Caco-2 (cell line): ENCODE measurements around the gene MACROD2. TPM values are rescaled to one million over a fixed set of nuclear protein-coding genes. Genes with fewer than 3 reads are reported as not detected.

ENCODE experiments used
- BruUV-seq: library from RNA; stranded (reverse); fragments of 400-500 nt; replicated peaks from 2 replicates; lab custom pipeline; 2021; lab: Mats Ljungman, UMichigan
- CTCF ChIA-PET: fragments of 300-600 bp; sonication (Branson Sonifier 250); formaldehyde crosslinking; loops from one replicate; lab custom pipeline; 2022; ENCODE audit warnings: antibody characterized with exemption; lab: Charles Lee
- POLR2A ChIA-PET: fragments of 300-600 bp; sonication (Branson Sonifier 250); formaldehyde crosslinking; loops from one replicate; lab custom pipeline; 2022; ENCODE audit warnings: antibody characterized with exemption; lab: Charles Lee
- DNase-seq, 2 experiments: peaks; one replicate each; pipeline versions ENCODE4 v3.0.0 to v3.0.0-alpha.2; 2020 to 2022
- H3K27me3 ChIP-seq: replicated peaks from 2 replicates; pipeline ENCODE4 v1.6.0; 2011; ENCODE audit warnings: low read length; ENCODE audit not compliant: control insufficient read depth, insufficient read depth
- H3K36me3 ChIP-seq: 2 replicates; pipeline ENCODE4 v1.5.1; 2011; ENCODE audit warnings: low read length; ENCODE audit not compliant: control insufficient read depth, insufficient read depth
- H3K4me1 ChIP-seq: fragments of 250-450 bp; sonication (Bioruptor Pico); 2 replicates; pipeline ENCODE4 v1.5.1; 2020; ENCODE audit warnings: mild to moderate bottlenecking
- H3K4me3 ChIP-seq: 2 replicates; pipeline ENCODE4 v1.5.1; 2011; ENCODE audit warnings: low read depth, mild to moderate bottlenecking, control low read depth, low read length
- H3K9me3 ChIP-seq: fragments of 250-450 bp; sonication (Bioruptor Pico); 2 replicates; pipeline ENCODE4 v1.5.1; 2020; ENCODE audit warnings: mild to moderate bottlenecking, moderate library complexity
- H3K27ac Mint-ChIP-seq: one replicate; pipeline ENCODE4 v1.8.0; 2022; ENCODE audit warnings: mixed read lengths; ENCODE audit not compliant: unreplicated experiment
- H3K27me3 Mint-ChIP-seq: one replicate; pipeline ENCODE4 v1.8.0; 2022; ENCODE audit warnings: mixed read lengths; ENCODE audit not compliant: insufficient read depth, unreplicated experiment
- H3K36me3 Mint-ChIP-seq: one replicate; pipeline ENCODE4 v1.8.0; 2022; ENCODE audit warnings: mild to moderate bottlenecking, mixed read lengths; ENCODE audit not compliant: insufficient read depth, unreplicated experiment
- H3K4me1 Mint-ChIP-seq: one replicate; pipeline ENCODE4 v1.8.0; 2022; ENCODE audit warnings: low read depth, mixed read lengths; ENCODE audit not compliant: unreplicated experiment
- H3K4me3 Mint-ChIP-seq: one replicate; pipeline ENCODE4 v1.8.0; 2022; ENCODE audit warnings: mild to moderate bottlenecking, moderate library complexity, mixed read lengths; ENCODE audit not compliant: unreplicated experiment
- H3K9me3 Mint-ChIP-seq: one replicate; pipeline ENCODE4 v1.8.0; 2022; ENCODE audit warnings: mixed read lengths; ENCODE audit not compliant: unreplicated experiment
- CTCF ChIP-seq, 2 experiments: fragments of 200-600 bp in 1 of 2; IDR thresholded peaks; 1 replicate in 1 of 2; 2 replicates in 1 of 2; pipeline versions ENCODE4 v1.5.1 to v1.8.0; 2011 to 2022; ENCODE audit warnings: antibody characterized with exemption in 1 of 2, control low read depth in 1 of 2, inconsistent platforms in 1 of 2, low read depth in 1 of 2, low read length in 1 of 2, mild to moderate bottlenecking in 1 of 2, moderate library complexity in 1 of 2; ENCODE audit not compliant: insufficient read depth in 1 of 2, severe bottlenecking in 1 of 2, unreplicated experiment in 1 of 2
- intact Hi-C: fragments of 100-400 bp; cut with micrococcal nuclease; formaldehyde crosslinking; loops from one replicate; pipeline ENCODE4 v1.10.0; 2022; ENCODE audit not compliant: unreplicated experiment
- total RNA-seq: library from RNA; stranded (reverse); gene quantifications from 2 replicates; pipeline ENCODE4 v1.2.3, GENCODE V29; 2022

MACROD2 gene
- total RNA-seq, 1 experiment from 2014 or later = 6.4 TPM

- no peak for TF ChIP-seq CTCF (IDR thresholded peaks at IDR 0.05; ENCODE audit: insufficient read depth in 1 of 2, low read depth in 1 of 2, low read length in 1 of 2, severe bottlenecking in 1 of 2, unreplicated experiment in 1 of 2)
- Histone ChIP-seq H3K9me3 (no peaks in the 10 kb centered on the region), H3K4me1 (no peaks in the 10 kb centered on the region), H3K36me3 (no peaks in the 10 kb centered on the region), H3K27me3 (no peaks in the 10 kb centered on the region), H3K4me3 (no peak overlapping the region)
- ChIA-PET POLR2A (no interaction called here), CTCF (no interaction called here)
- peaks cover 19% of the 10 kb centered on the region for H3K9me3 Mint-ChIP-seq
- DNase-seq = no peak
- H3K4me1 Mint-ChIP-seq = no peaks in the 10 kb centered on the region
- intact Hi-C loops = no loop called here
- H3K36me3 Mint-ChIP-seq = no peaks in the 10 kb centered on the region
- H3K27ac Mint-ChIP-seq = no peak overlapping the region
- H3K27me3 Mint-ChIP-seq = no peaks in the 10 kb centered on the region
- no TSS peak for BruUV-seq
- H3K4me3 Mint-ChIP-seq = no peak overlapping the region
These were observed 1160.6 kb downstream of the MACROD2 start for GRCh38 chr20:15155848-15156401.

DNA sequence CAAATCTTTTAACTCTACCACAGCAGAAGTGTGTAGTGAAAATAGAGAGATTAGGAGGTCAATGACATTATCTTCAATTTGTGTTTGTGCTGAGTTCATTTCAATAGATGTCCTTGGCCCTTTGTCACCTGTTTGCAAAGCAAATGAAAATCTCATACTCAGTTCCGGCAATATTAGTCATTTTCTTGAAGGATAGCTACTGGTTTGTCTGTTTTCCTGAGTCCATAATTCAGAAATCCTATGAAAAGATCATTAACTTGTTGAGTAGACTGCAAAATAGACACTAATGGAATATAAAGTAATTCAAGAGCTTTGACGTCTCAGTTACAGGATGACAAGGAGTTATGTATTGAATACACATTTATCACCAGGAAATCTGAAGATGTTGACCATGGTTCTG, 1163.2 kb downstream of the MACROD2 start:
- Mint-ChIP-seq H3K9me3 (peaks cover 9% of the 10 kb centered on the region), H3K27ac (no peak overlapping the region), H3K4me3 (no peak overlapping the region), H3K27me3 (no peaks in the 10 kb centered on the region), H3K4me1 (no peaks in the 10 kb centered on the region), H3K36me3 (no peaks in the 10 kb centered on the region)
- Histone ChIP-seq H3K4me1 (no peaks in the 10 kb centered on the region), H3K9me3 (no peaks in the 10 kb centered on the region), H3K36me3 (no peaks in the 10 kb centered on the region), H3K27me3 (no peaks in the 10 kb centered on the region), H3K4me3 (no peak overlapping the region)
- ChIA-PET CTCF (no interaction called here), POLR2A (no interaction called here)
- intact Hi-C loops = no loop called here
- no TSS peak for BruUV-seq
- no peak for TF ChIP-seq CTCF (IDR thresholded peaks at IDR 0.05; ENCODE audit: insufficient read depth in 1 of 2, low read depth in 1 of 2, low read length in 1 of 2, severe bottlenecking in 1 of 2, unreplicated experiment in 1 of 2)
- no peak for DNase-seq

- no peaks in the 10 kb centered on the region for H3K4me1 ChIP-seq
- Mint-ChIP-seq H3K27ac (no peak overlapping the region), H3K4me1 (no peaks in the 10 kb centered on the region), H3K4me3 (no peak overlapping the region), H3K27me3 (no peaks in the 10 kb centered on the region), H3K36me3 (no peaks in the 10 kb centered on the region), H3K9me3 (no peaks in the 10 kb centered on the region)
- H3K36me3 ChIP-seq = no peaks in the 10 kb centered on the region
- BruUV-seq = no TSS peak
- H3K9me3 ChIP-seq = no peaks in the 10 kb centered on the region
- H3K27me3 ChIP-seq = no peaks in the 10 kb centered on the region
- CTCF ChIA-PET = no interaction called here
- DNase-seq = no peak
- intact Hi-C loops = no loop called here
- no peak overlapping the region for H3K4me3 ChIP-seq
- no peak for TF ChIP-seq CTCF (IDR thresholded peaks at IDR 0.05; ENCODE audit: insufficient read depth in 1 of 2, low read depth in 1 of 2, low read length in 1 of 2, severe bottlenecking in 1 of 2, unreplicated experiment in 1 of 2)
- POLR2A ChIA-PET = no interaction called here
These were observed 1166.8 kb downstream of the MACROD2 start for GRCh38 chr20:15162079-15162647.
